ENCODE data around the gene FBLN2. TPM values are rescaled to one million over a fixed set of nuclear protein-coding genes. Genes with fewer than 3 reads are reported as not detected.

Gene FBLN2
- total RNA-seq, 2 donors from 2014 or later: 178 to 256 TPM

DNA sequence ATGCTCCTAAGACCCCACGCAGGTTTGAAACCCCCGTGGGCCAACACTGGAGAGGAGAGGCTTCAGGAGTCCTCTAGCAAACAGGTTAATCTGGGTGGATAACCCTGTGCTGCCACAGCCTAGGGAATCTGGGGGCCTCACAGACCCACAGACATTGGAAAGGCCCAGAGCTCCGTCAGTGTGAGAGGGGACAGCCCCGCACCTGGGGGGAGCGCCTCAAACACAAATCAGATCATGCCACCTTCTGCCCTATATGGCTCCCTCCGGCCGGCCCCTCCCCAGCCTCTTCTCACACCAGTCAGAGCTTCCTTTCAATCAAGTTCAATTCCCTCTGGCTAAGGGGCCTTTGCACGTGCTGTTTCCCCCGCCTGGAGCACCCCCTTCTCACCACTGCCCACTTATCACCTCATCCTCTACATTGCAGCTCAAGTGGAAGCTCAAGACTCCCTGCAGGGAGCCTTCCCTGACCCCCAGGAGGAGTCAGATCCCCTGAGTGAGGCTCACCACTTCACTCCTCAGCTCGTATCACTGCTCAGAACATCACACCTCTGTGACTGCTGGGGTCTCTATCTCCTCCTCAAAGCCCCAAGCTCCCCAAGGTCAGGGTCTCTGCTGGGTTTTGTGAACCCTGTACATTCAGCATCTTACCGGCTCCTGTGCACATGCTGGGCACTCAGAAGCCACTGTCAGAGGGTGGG lies 24.1 kb downstream of the FBLN2 start:
- no peak for DNase-seq
- intact Hi-C loops (cut with DNase I): no loop called here
- no peak for ATAC-seq

DNA sequence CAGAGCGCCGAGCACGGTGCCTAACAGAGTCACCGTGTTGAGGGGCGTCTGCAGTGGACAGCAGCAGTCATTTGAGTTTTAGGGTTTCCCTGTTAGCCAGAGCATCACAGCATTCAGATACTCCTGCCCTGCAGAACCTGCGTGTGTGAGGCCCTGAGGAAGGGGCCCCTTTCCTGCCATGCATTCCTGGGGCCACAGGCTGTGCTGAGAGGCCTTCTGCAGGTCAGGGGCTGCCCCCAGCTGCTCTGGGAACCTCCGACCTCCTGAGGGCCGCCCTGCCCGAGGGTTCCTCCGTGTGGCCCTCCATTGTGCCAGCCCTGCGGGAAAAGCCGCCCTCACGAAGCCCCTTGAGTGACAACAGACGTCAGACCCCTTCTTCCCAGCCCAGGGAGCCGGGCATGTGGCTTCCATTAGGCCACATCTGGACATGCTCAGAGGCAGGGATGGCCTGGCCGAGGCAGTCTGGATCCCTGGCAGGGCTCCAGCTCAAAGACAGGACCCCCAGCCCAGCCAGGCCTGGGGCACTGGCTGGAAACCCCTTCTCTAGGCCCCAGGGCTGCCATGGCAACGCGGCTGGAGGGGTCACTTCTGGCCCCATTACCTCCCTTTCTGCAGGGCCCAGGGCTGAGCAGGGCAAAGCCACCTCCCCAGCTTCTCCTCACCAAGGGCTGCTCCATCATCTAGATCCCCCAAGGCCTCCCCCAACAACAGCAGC lies 25.3 kb downstream of the FBLN2 start:
- intact Hi-C loops (cut with DNase I): no loop called here
- ATAC-seq: no peak
- DNase-seq: no peak

DNA sequence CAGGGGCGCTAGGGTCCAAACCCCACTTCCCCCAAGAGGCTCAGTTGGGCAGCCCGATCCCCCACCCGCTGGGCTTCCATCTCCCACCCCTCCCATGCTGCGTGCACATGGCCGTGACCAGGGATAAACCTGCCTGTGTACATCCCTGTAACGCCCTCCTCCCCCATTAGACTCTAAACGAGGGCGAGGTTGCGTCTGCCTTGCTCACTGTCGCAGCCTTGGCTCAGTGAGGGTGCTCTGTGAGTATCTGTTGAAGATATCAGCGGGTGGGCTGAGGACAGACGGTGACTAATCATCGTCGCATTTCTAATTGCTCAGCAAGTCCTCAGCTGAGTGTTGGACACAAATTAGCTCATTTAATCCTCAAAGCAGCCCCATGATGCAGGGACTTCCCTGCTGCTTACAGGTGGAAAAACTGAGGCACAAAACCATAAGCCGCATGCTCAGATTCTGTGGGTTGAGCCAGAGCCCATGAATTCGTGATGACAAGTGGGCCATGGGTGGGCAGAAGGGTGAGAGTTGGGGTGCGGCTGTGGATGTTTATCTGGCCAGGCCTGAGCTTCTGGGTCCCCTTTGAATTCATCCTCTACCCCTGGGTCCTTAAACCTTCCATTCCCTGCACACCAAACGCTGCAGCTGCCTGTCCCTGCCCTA lies 26.0 kb downstream of the FBLN2 start:
- ATAC-seq (peak; percentile 16 to 75), DNase-seq (no peak)
- intact Hi-C loops (cut with DNase I): loop anchor here in 1 of 2 donors (5.0 kb wide), 1 partner anchor 37 kb away; no protein-coding TSS in a partner anchor

DNA sequence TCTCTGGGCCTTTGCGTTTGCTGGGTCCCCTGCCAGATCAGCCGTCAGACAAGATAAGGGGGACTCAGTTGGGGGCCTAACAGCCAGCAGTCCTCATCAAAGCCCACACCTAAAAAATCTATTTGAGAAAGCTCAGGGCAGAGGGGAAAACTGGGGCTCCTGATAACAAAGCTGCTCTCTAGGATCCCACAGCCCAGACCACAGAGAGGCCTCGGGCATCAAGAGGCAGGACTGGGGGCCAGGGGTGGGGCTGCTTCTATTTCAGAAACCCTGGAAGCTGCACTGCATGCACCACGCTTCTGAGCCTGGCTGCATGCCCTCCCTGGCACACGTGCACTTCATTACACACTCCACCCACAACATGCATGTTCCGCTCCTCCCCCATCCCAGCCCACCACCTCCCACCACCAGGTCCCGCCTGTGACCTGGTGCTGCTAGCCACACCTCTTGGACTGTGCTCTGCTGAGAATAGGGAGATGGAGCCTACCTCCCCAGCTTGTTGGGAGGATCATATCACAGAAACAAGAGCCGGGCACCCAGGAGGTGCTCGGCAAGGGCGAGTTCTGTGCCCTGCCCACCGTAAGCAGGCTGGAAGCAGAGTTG lies 26.6 kb downstream of the FBLN2 start:
- ATAC-seq (peak; percentile 63 to 83), DNase-seq (peak; percentile 59)
- intact Hi-C loops (cut with DNase I): loop anchor here in 1 of 2 donors (5.0 kb wide), 1 partner anchor 37 kb away; no protein-coding TSS in a partner anchor

DNA sequence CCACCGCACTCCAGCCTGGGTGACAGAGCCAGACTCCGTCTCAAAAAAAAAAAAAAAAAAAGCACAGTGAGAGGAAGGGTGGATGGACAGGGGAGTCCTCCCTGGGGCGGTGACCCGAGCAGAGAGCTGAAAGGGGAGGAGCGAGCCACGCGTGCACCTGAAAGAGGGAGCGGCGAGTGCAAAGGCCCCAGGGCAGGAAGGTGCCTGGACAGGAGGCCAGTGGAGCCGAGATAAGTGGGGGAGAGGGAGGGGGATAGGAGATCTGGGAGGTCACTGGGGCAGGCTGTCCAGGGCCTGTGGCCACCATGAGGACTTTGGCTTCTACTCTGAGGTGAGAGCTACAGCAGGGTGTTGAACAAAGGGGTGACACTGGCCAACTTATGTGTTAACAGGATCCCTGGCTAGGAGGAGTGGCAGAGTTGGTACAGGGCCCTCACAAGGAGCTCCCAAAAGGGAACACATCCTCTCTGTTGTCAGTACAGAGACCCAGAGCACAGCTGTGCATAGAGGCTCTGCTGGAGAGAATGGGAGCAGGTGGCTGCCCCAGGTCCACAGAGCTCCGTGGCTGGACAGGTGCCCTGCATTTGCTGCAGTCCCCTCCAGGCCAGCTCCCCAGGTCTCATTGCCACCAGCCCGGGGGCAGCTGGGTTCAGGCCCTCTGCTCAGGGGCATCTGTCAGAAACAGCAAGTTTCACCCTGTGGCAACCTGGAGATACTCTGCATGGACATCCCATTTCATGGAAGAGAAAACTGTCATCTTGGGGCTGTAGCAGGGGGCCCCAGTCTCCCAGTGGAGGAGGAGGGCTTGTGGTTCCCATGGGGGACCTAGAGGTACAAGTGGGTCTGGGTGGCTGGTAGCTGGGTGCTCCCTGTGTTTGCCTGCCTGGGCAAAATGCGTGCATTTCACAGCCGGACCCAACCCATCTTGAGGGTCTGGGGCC lies 28.5 kb downstream of the FBLN2 start:
- ATAC-seq (peak in 1 of 2 donors; percentile 17), DNase-seq (no peak)
- intact Hi-C loops (cut with DNase I): loop anchor here in 1 of 2 donors (5.0 kb wide), 1 partner anchor 35 kb away; no protein-coding TSS in a partner anchor

DNA sequence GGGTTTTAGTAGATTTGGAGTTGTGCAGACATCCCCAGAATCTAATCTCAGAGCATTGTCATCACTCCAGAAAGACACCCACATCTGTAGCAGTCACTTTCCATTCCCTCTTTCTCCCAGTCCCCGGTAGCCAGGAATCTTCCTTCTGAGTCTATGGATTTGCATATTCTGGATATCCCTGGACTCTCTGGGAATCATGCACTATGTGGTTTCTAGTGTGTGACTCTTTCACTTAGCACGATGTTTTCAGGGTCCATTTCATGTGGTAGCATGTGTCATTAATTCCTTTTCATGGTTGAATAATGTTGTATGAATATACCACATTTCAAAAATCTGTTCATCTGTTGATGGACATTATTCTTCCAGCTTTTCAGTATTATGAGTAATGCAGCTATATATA lies 29.3 kb downstream of the FBLN2 start:
- ATAC-seq: no peak
- intact Hi-C loops (cut with DNase I): loop anchor here in 1 of 2 donors (5.0 kb wide), 1 partner anchor 34 kb away; no protein-coding TSS in a partner anchor
- no peak for DNase-seq

DNA sequence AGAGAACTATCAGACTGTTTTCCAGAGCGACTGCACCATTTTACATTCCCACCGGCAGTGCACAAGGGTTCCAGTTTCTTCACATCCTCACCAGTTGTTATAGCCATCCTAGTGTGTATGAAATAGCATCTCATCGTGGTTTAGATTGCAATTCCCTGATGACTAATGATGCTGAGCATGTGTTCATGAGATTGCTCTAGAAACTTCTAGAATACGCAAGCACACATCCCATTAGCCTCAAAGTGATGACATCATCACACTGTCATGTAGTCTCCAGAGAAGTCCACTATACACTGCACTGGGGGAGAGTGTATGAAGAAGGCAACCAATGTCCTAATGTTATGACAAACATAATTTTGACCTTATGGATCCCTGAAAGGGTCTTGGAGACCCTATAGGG lies 30.1 kb downstream of the FBLN2 start:
- DNase-seq (no peak), ATAC-seq (no peak)
- intact Hi-C loops (cut with DNase I): loop anchor here in 1 of 2 donors (5.0 kb wide), 1 partner anchor 33 kb away; no protein-coding TSS in a partner anchor

DNA sequence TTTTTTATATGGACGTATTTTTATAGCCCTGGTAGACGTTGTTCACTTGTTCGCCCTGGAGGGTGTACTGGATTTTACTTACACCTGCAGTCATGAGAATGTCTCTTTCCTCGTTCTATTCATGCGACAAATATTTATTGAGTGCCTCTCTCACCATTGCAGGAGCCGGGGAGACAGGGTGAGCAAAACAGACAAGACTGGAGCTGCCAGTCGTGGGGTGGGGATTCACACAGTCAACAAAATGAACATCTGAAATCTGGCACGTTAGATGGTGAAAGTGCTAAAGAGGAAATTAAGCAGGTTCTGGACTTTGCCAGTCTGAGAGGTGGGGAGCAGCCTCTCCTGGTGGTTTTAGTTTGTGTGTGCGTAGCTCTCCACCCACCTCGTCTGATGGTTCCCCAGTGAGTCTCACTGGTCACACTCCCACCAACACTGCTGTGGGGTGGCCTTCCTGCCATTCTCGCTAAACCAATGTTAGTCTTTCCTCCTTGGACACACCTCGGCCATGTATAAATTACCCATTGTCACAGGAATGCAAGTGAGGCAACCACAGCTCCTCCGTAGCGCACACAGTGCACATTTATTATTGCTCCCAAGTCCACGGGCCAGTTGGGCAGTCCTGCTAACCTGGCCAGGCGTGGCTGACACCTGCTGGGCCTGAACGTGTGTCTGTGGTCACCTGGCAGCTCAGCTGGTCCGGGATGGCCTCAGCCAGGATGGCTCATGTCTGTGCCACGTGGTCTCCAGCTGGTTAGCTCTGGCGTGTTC lies 31.5 kb downstream of the FBLN2 start:
- no peak for DNase-seq
- no peak for ATAC-seq
- intact Hi-C loops (cut with DNase I): no loop called here

DNA sequence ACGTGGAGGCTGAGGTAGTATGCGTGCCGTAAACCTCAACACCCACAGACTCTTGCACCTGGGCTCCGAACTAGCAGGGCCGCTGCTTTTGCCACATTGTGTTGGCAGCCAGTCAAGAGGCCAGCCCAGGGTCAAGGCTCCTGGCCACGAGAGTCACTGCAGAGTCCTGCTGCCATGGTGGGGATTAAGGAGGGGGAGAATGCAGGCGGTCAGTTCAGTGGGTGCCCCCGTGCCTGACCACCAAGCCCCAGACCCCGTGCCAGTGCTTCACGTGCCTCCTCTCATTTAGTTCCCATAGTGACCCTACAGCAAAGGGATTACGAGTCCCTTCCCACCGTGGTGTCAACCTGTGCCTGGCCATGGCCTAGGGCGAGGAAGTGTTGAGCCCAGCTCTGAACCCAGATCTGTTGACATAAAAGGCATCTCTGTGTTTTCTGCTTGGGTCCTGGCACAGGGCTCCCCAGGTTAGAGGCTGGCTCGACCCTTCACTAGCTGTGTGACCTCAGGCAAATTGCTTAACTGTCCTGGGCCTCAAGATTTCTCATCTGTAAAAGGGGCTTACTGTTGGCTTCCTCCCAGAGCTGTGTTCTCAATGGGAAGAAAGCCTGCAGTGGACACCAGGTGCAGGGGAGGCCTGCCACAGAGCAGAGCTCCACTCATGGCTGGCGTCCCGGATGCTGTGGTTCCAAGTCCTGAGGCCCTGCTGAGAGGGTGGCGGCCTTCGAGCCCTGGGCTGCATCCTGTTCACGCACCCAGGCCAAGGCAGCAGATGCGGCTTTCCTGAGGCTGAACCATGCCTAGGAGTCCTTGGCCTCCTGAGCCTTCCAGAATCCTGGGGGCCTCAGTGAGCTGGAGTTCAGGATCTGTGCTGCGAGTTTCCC lies 32.8 kb downstream of the FBLN2 start:
- ATAC-seq (peak; percentile 12 to 46), DNase-seq (no peak)
- intact Hi-C loops (cut with DNase I): no loop called here

DNA sequence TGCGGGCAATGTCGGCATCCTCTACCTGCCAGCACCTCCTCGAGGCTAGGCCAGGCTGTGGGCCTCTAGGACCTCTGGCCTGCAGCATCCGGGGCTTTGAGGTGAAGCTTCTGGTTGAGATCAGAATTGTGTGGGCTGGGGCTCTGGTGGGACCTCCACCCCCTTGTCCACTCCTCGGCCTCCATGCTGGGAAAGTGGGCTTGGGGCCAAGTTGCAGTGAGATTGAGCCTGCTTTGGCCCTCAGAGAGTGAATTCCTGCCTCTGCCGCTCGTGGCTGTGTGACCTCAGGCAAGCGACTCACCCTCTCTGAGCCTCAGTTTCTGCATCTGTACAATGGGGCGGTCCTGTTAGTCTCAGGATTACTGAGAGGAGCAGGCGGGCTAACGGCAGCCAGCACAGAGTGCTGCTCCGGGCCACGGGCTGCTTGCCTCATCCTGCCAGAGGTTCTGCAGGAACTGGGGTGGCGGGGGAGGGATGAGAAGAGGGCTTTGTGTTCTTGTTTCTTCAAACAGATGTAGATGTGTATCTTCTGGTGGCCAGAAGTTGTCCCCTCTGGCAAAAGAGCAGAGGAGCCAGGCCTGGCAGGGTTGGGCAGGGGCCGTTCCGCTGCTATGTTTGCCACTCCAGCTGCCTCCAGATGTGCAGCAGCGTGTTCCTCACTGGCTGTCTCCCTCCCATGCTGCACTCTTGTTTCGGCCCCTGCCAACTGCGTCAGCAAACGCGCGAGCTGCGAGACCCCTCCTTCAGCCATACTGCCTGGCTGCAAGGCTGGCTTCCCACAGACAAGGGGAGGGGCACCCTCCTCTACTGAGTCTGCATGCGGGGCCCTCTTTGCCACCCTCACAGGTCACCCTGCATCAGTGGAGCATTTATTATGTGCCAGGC lies 33.7 kb downstream of the FBLN2 start:
- intact Hi-C loops (cut with DNase I): no loop called here
- ATAC-seq: peak; percentile 6 to 25
- DNase-seq: no peak

DNA sequence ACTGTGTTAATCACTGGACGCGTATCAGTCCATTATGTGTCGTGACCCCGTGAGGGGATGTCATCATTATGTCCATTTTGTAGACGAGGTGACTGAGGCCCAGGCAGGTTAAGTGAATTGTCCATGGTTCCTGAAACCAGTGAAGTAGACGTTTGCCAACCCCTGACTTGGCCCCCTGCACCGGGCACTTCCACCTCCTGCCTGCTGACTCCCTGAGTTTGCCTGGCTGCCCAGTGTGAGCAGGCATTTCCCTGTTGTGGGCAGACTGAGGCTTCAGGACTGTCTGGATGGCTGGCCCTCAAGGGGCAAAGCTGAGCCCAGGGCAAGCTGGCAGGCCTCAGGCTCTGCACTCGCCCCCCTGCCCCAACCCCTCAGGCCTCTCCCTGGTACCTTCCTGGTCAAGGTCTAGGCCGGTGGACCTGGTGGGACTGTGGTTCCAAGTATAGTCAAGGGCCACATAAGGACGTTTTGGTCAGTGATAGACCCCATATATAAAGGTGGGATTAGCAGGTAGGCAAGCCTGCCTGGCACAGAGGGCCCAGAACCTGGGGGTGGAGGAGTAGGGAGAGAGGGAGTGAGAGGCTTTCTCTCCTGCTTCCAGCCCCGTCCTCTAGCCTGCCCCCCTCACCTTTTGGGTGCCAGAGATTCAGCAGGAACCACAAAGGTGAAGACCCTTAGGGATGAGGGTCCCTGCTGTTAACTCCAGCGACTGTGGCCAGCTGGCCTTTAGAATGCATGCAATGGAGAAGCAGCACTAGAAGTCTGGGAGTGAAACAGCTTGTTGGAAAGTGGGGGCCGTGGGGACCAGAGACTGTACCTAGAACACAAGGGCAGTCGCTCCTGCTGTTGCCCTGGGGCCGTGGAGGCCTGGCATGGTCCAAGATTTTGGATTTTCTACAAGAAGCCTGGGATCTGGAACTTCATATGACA lies 34.6 kb downstream of the FBLN2 start:
- DNase-seq (no peak), ATAC-seq (no peak)
- intact Hi-C loops (cut with DNase I): no loop called here

DNA sequence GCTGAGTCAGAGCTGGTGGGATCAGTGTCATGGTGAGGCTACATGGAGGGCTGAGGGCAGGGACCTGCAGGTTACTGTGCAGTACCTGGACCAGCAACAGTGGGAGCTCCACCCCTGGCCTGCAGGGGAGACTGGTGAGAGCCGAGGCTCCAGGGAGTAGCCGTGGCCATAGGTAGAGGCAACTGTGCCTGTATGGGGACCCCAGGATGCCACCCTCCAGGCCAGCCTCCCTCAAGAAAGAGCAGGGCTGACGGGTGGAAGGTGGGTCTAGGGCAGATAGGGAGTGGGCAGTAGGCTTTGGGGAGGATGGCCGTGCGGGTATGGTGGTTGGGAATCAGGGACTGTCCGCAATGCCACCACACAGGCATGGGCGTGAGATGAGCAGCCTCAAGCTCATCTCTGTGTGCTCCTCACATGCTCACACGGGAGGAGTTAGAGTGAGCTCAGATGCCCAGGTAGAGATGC lies 35.5 kb downstream of the FBLN2 start:
- intact Hi-C loops (cut with DNase I): no loop called here
- DNase-seq (no peak), ATAC-seq (no peak)

DNA sequence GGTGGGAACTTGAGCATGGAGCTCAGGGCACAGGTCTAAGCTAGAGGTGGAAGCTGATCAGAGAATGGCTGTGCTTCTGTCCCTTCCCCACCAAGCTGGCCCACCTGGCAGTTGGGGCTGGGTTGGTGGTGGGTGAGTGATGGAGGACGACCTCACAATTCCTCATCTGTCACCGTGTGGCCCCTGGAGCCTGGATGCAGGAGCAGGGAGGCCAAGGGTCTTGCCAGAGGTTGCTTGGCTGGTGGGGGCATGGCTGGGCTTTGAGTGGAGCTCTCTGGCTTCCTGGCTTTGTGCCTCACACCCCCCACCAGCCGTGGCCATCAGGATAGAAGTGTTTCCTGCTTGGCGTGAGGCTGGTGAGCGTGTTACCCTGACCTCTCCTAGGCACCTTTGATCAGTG lies 36.0 kb downstream of the FBLN2 start:
- ATAC-seq: no peak
- intact Hi-C loops (cut with DNase I): no loop called here
- no peak for DNase-seq

DNA sequence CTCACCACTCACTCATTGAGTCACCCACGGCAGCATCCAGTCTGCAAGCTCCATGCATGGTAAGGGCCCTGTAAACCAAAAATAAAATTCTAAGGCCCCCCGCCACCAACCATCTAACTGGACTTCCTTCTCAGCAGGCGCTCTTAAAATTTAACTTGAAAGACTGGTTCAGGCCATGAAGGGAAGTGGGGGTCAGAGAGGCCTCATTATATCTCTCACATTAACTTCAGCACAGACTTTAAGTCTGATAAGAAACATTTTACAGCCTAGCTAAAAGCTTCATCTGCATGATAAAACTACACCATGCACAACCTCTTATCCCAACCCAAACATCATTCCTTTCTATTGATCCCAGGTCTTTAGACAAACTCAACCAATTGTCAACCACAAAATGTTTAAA lies 38.5 kb downstream of the FBLN2 start:
- DNase-seq (no peak), ATAC-seq (no peak)
- intact Hi-C loops (cut with DNase I): no loop called here

DNA sequence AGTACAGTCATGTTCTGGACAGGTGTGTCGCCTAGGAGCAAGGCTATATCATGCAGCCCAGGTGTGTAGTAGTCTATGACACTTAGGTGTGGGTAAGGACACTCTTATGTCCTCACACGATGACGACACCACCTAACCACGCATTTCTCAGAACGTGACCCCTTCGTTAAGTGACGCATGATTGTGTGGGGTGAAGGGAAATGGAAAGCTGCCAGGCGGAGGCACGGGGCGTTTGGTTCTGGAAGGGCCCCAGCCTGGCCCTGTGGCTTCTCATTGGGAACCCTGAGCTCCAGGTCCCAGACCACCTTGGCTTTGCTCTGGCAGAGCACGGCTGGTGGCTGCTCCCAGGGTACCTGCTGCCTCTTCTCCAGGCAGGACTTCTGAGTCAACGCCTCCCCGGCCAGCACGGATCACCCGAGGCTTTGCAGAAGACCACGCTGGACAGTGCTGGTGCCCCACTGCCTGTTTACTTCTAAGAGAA lies 39.3 kb downstream of the FBLN2 start:
- DNase-seq (no peak), ATAC-seq (no peak)
- intact Hi-C loops (cut with DNase I): no loop called here
